Fibroblast of the aortic adventitia (primary cell): ENCODE data around the gene LOC128125822.
"Not testable (repeated sequence)": the region's sequence is repeated elsewhere in the genome, so short reads cannot be mapped to it uniquely, and the experiment has no call there.

ENCODE experiments used
- DNase-seq: peaks from one replicate; pipeline ENCODE4 v3.0.0-alpha.2; 2010; ENCODE audit warnings: low read depth
- H3K4me3 ChIP-seq: 2 replicates; pipeline ENCODE4 v1.5.1; 2011; ENCODE audit warnings: low read depth, mild to moderate bottlenecking, control low read depth, low read length, moderate library complexity
- TF ChIP-seq, protein P1 (sequence below): IDR thresholded peaks from 2 replicates; pipeline ENCODE4 v1.5.1; 2011; ENCODE audit warnings: mild to moderate bottlenecking, low read length, control low read depth, inconsistent platforms; ENCODE audit not compliant: insufficient read depth

The LOC128125822 gene

DNA sequence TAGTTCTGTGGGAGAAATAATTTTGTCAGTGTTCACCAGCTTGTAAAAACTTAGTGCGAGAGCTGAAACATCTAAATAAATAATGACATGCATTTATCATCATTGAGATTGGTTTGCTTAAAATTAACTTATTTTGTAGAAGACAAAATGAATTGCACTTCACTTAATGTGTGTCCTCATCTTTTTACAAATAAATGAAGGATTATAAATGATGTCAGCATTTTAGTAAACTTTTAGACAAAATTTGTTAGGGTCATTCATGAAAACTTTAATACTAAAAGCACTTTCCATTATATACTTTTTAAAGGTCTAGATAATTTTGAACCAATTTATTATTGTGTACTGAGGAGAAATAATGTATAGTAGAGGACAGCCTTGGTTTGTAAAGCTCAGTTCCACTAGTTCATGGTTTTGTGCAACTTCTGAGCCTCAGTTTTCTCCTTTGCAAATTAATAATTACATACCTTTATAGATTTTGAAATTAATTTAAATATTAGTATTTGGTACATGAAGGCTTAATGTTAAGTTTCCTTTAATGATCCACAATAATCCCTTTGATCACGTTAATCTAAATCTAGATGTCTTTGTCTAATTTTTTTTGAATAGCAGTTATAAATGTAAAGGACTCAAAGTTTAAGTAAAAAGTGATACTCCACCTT lies 9.2 kb downstream of the LOC128125822 start:
- TF ChIP-seq, protein P1, sequence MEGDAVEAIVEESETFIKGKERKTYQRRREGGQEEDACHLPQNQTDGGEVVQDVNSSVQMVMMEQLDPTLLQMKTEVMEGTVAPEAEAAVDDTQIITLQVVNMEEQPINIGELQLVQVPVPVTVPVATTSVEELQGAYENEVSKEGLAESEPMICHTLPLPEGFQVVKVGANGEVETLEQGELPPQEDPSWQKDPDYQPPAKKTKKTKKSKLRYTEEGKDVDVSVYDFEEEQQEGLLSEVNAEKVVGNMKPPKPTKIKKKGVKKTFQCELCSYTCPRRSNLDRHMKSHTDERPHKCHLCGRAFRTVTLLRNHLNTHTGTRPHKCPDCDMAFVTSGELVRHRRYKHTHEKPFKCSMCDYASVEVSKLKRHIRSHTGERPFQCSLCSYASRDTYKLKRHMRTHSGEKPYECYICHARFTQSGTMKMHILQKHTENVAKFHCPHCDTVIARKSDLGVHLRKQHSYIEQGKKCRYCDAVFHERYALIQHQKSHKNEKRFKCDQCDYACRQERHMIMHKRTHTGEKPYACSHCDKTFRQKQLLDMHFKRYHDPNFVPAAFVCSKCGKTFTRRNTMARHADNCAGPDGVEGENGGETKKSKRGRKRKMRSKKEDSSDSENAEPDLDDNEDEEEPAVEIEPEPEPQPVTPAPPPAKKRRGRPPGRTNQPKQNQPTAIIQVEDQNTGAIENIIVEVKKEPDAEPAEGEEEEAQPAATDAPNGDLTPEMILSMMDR = no peak
- no peak for DNase-seq
- no peak overlapping the region for H3K4me3 ChIP-seq

DNA sequence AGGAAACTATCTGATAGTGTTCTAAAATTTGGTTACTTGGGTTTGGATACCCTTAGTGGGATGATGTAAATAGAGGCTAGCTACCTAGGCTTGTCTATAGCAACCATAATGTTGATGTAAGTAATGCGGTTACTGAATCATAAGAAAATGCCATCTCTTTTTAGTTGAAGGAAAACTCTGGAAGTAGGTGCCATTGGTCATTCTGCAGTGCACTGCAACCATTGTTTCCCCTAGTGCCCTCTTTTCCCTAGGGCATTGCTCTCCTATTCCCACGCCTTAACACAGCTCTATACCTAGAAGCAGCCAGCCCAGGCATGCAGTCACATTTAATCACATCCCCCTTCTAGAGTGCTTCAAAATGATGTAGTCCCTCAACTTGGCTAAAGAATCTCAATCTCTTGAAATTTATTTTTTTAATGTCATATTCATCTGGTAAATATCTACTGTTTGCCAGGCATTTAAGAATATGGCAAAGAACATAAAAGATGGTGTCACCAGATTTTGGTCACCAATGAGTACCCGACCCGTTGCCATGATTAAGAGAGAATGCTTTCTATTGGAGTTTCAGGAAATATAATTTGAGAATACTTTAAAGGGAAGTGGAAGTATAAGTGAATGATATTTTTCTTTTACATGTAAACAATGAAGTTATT lies 10.4 kb downstream of the LOC128125822 start:
- DNase-seq = no peak
- TF ChIP-seq, protein P1 = no peak

DNA sequence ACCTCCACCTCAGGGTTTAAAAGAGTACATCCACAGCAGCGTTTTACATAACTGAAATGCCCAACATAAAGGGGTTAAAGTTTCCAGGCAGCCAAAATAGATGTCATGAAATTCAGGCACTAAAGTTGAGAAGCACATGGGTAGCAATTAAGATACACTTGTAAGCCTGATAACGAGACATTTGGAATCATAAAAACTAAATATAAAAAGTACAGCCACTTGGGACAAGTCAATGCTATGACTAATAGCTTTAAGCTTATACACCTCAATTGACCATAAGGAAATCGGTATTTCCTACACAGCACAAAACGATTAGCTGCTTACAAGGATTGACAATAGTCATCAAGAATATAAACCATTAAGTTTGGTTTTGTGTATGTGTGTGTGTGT lies 11.8 kb downstream of the LOC128125822 start:
- TF ChIP-seq, protein P1 = no peak
- no peak overlapping the region for H3K4me3 ChIP-seq
- DNase-seq = no peak

More for the DNA sequence above, 10.4 kb downstream of the LOC128125822 start:
- H3K4me3 ChIP-seq = no peak overlapping the region

DNA sequence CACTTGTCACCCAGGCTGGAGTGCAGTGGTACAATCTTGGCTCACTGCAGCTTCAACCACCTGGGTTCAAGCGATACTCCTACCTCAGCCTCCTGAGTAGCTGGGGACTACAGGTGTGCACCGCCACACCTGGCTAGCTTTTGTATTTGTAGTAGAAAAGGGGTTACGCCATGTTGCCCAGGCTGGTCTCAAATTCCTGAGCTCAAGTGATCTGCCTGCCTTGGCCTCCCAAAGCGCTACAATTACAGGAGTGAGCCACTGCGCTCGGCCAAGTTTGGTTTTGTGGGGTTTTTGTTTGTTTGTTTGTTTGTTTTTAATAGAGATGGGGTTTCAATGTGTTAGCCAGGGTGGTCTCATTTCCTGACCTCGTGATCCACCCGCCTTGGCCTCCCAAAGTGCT lies 12.3 kb downstream of the LOC128125822 start:
- TF ChIP-seq, protein P1 = no peak
- no peak overlapping the region for H3K4me3 ChIP-seq
- no peak for DNase-seq

DNA sequence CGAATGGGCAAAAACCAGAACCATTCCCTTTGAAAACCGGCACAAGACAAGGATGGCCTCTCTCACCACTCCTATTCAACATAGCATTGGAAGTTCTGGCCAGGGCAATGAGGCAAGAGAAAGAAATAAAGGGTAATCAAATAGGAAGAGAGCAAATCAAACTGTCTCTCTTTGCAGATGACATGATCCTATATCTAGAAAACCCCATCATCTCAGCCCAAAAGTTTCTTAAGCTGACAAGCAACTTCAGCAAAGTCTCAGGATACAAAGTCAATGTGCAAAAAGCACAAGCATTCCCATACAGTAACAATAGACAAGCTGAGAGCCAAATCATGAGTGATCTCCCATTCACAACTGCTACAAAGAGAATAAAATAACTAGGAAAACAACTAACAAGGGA lies 13.4 kb downstream of the LOC128125822 start:
- H3K4me3 ChIP-seq = not testable (repeated sequence)

DNA sequence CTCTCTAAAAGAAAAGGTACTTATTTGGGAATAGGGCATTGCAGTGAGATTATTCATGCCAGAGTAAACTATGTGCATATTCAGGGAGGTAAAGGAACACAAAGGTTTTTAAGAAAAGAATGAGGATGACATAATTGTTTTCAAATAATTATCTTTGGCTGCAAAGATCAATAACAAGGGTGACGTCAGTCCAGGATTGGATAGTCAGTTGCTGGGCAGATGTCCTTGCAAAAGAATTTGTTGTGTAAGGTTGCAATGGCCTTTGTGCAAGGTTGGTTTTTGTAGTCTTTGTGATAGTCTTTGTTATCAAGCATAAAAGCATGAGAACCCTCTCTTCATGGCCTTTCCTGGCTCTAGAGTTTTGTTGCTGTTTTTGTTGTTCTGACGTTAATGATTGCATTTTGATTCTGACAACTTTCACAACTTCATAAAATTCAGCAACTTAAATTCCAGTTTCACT lies 17.7 kb downstream of the LOC128125822 start:
- DNase-seq = no peak
- TF ChIP-seq, protein P1 = no peak
- H3K4me3 ChIP-seq = no peak overlapping the region

More for the DNA sequence above, 13.4 kb downstream of the LOC128125822 start:
- DNase-seq = not testable (repeated sequence)

DNA sequence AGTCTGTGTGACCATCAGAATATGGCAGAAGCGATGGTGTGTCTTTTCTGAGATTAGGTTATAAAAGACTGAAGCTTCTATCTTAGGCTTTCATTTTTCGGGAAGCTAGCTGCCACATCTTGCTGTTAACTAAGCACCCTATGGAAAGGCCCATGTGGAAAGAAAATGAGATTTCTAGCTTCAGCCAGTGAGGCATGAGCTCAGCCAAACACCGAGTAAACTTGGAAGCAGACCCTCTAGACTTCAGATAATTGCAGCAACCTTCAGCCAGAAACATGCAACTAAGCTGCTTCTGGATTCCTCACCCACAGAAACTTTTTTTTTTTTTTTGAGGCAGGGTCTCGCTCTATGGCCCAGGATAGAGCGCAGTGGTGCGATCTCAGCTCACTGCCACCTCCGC lies 20.6 kb downstream of the LOC128125822 start:
- TF ChIP-seq, protein P1 = no peak
- H3K4me3 ChIP-seq = no peak overlapping the region
- no peak for DNase-seq
